Effector memory CD8-positive, alpha-beta T cell (primary cell): Measurements from ENCODE around the gene SNX4.
"Not testable (repeated sequence)": the region's sequence is repeated elsewhere in the genome, so short reads cannot be mapped to it uniquely, and the experiment has no call there.

Experiments used
- ATAC-seq: fragments of 150-1000 bp; cut with Tn5 transposase; replicated peaks from 2 replicates; pipeline ENCODE4 v1.10.0; 2021; ENCODE audit warnings: mild to moderate bottlenecking, moderate library complexity
- DNase-seq, 3 experiments: peaks; one replicate each; pipeline ENCODE4 v3.0.0; 2021
- H3K27ac Mint-ChIP-seq, 2 donors: one replicate each; pipeline ENCODE4 v1.8.0; 2022; ENCODE audit warnings: mild to moderate bottlenecking in 2 of 2, mixed read lengths in 2 of 2, moderate library complexity in 2 of 2
- H3K27me3 Mint-ChIP-seq, 2 donors: one replicate each; pipeline ENCODE4 v1.8.0; 2022; ENCODE audit warnings: mixed read lengths in 2 of 2
- H3K36me3 Mint-ChIP-seq: one replicate; pipeline ENCODE4 v1.8.0; 2022; ENCODE audit warnings: mild to moderate bottlenecking, moderate library complexity, mixed read lengths; ENCODE audit not compliant: insufficient read depth
- H3K4me1 Mint-ChIP-seq, 2 donors: one replicate each; pipeline ENCODE4 v1.8.0; 2022; ENCODE audit warnings: low read depth in 2 of 2, mixed read lengths in 2 of 2
- H3K4me3 Mint-ChIP-seq, 2 donors: one replicate each; pipeline ENCODE4 v1.8.0; 2022; ENCODE audit warnings: mild to moderate bottlenecking in 2 of 2, mixed read lengths in 2 of 2, moderate library complexity in 2 of 2
- H3K9me3 Mint-ChIP-seq, 2 donors: one replicate each; pipeline ENCODE4 v1.8.0; 2022; ENCODE audit warnings: mixed read lengths in 2 of 2

SNX4 gene

DNA sequence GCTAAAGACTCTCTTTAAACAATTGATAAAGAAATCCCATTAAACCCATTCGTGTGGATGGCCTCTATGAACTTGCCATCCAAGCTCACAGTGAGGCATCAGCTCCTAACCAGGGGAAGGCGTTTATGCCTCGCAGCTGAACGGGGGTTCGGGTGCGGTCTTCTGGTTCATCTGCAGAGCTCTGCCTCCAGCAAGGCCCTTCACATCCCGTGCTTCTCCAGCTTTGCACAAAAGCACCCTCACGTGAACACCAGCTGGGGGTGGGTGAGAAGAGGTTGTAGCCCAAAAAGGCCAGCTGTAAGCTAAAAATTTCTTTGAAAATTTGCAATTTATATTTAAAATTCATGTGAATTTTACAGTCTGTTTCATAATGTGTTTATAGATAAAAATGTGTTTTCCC, 105.3 kb downstream of the SNX4 start:
- peaks cover 7% of the 10 kb centered on the region for H3K36me3 Mint-ChIP-seq
- H3K4me3 Mint-ChIP-seq, result no peak overlapping the region
- H3K27ac Mint-ChIP-seq, result peak overlapping the region in 1 of 2 donors; percentile 67
- H3K27me3 Mint-ChIP-seq, result peaks cover 18 to 40% of the 10 kb centered on the region in 2 donors
- no peak for ATAC-seq
- no peaks in the 10 kb centered on the region for H3K9me3 Mint-ChIP-seq
- no peaks in the 10 kb centered on the region for H3K4me1 Mint-ChIP-seq
- no peak for DNase-seq

DNA sequence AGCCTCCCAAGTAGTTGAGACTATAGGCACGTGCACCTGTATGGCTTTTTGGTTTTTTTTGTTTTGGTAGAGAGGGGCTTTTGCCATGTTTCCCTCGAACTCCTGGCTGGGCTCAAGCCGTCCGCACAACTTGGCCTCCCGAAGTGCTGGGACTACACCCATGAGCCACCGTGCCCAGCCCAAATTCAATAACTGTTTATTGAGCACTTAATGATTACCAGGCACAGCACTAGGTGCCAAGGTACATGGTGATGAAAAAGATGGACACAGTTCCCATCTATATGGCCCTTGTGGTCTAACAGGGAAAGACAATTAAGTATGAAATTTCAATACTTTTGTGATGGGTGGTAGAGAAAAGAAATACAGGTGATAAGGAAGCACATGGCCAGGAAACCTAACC, 109.1 kb downstream of the SNX4 start:
- H3K27me3 Mint-ChIP-seq, result peaks cover 39 to 57% of the 10 kb centered on the region in 2 donors
- peaks cover 7% of the 10 kb centered on the region for H3K36me3 Mint-ChIP-seq
- no peaks in the 10 kb centered on the region for H3K4me1 Mint-ChIP-seq
- no peak for DNase-seq
- peaks cover 0 to 3% of the 10 kb centered on the region in 2 donors for H3K9me3 Mint-ChIP-seq
- H3K27ac Mint-ChIP-seq, result no peak overlapping the region
- no peak for ATAC-seq
- no peak overlapping the region for H3K4me3 Mint-ChIP-seq

DNA sequence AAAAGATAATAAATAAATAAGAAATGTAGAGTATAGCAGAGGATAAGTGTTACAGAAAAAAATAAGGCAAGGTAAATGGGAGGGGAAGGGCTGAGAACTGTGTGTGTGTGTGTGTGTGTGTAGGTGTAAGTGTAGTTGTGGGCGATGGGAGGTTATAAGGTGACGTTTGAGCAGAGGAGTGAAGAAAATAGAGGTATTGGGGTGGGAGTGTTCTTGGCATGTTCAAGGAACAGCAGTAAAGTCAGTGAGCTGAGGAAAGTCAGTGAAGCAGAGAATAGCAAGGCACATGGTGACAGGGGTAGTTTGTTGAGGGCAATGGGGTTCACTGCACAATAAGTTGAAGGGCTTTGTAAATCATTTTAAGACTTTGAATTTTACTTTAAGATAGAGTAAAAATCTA, 113.9 kb downstream of the SNX4 start:
- Mint-ChIP-seq H3K4me1 (no peaks in the 10 kb centered on the region), H3K27me3 (peaks cover 31 to 38% of the 10 kb centered on the region in 2 donors), H3K4me3 (no peak overlapping the region), H3K27ac (no peak overlapping the region), H3K9me3 (peaks cover 0 to 3% of the 10 kb centered on the region in 2 donors), H3K36me3 (no peaks in the 10 kb centered on the region)
- ATAC-seq, result no peak
- no peak for DNase-seq

DNA sequence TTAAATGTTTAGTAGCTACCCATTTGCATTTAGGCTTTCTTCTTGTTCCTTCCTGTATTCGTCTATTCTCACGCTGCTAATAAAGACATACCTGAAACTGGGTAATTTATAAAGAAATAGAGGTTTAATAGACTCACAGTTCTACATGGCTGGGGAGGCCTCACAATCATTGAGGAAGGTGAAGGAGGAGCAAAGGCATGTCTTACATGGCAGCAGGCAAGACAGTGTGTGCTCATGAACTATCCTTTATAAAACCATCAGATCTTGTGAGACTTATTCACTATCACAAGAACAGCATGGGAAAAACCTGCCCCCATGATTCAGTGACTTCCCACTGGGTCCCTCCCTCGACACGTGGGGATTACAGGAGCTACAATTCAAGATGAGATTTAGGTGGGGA, 114.5 kb downstream of the SNX4 start:
- not testable (repeated sequence) for H3K9me3 Mint-ChIP-seq, H3K4me1 Mint-ChIP-seq, H3K4me3 Mint-ChIP-seq, ATAC-seq, H3K27ac Mint-ChIP-seq, DNase-seq, H3K36me3 Mint-ChIP-seq
- H3K27me3 Mint-ChIP-seq, result peaks cover 30 to 35% of the 10 kb centered on the region in 2 donors

DNA sequence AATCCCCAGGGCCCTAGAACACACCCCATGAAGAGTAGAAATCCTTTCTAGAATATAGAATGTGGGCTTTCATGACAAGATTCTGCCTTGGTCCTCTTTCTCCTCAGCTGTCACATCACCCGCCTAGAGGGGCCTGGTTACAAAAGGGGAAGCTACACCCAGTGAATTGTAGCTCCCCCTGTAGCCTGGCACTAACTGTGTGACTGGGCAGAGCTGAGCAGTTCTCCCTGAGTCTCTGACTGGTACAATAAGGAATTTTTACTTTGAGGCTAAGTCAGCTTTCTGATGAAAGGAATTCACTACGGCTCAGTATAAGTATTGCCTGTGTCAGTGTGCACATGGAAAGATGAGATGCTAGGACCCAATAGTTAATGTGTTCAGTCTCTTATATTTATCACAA, 116.2 kb downstream of the SNX4 start:
- peaks cover 0 to 3% of the 10 kb centered on the region in 2 donors for H3K9me3 Mint-ChIP-seq
- ATAC-seq (no peak), DNase-seq (no peak)
- H3K27me3 Mint-ChIP-seq, result peaks cover 19 to 21% of the 10 kb centered on the region in 2 donors
- H3K36me3 Mint-ChIP-seq, result no peaks in the 10 kb centered on the region
- no peaks in the 10 kb centered on the region for H3K4me1 Mint-ChIP-seq
- H3K4me3 Mint-ChIP-seq, result no peak overlapping the region
- no peak overlapping the region for H3K27ac Mint-ChIP-seq

DNA sequence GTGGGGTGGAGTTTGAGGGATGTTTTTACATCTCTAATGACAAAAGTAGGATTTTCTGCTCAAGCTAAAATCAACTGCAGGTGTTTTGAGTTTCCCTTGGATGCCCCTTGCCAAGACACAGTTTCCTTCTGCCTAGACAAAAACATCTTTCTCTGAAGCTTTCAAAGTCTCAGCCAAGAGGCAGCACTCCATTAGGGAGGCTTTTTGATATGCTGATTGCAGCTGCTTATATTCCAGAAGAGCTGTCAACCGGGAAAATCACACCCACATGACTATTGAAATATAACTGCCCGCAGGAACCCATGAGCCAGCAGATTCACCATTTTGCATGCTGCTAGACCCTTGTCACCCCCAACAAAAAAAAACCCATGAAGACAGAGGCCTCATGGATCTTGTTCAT, 117.4 kb downstream of the SNX4 start:
- Mint-ChIP-seq H3K9me3 (peaks cover 0 to 3% of the 10 kb centered on the region in 2 donors), H3K27ac (no peak overlapping the region), H3K4me1 (no peaks in the 10 kb centered on the region), H3K27me3 (peaks cover 19 to 25% of the 10 kb centered on the region in 2 donors), H3K4me3 (no peak overlapping the region), H3K36me3 (no peaks in the 10 kb centered on the region)
- DNase-seq (no peak), ATAC-seq (no peak)

DNA sequence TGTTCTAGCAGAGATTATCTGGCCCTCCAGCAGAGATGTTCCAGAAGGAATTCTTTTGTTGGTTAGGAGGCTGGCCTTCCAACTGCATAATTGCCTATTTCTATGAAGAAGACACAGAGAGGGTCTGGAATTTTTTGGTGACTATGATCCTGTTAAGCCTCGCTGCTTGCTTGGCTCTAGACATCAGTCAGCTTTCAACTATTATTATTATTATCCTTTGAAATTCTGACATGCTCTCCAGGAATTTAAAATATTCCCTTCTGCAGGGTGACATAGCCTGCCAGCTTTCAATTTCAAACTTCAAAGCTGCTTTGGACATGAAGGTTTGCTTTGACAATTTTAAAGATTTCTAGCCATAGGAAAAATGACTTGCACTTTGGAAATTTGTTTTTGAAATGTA, 118.6 kb downstream of the SNX4 start:
- Mint-ChIP-seq H3K4me3 (no peak overlapping the region), H3K9me3 (peaks cover 0 to 3% of the 10 kb centered on the region in 2 donors), H3K27ac (no peak overlapping the region), H3K36me3 (no peaks in the 10 kb centered on the region), H3K4me1 (no peaks in the 10 kb centered on the region), H3K27me3 (peaks cover 23 to 25% of the 10 kb centered on the region in 2 donors)
- DNase-seq, result no peak
- ATAC-seq, result no peak

DNA sequence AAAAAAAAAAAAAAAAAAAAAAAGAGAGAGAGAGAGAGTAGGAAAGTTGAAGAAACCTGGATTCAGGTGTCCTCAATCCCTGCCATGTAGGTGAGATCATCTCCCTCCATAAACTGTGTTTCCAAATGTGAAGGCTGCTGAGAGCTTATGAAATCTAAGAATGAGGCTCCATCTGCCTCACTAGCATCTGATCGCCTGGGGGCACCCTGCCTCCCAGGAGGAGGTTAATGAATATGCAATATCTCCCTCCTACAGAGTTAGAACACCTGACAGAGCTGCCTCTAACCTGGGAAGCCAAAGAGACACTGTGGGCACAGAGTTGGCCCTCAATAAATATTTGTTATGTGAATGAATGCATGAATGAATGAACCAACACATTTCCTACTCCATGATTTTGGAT, 121.0 kb downstream of the SNX4 start:
- Mint-ChIP-seq H3K27ac (no peak overlapping the region), H3K36me3 (no peaks in the 10 kb centered on the region), H3K4me3 (no peak overlapping the region), H3K4me1 (no peaks in the 10 kb centered on the region), H3K27me3 (peaks cover 30 to 40% of the 10 kb centered on the region in 2 donors), H3K9me3 (no peaks in the 10 kb centered on the region)
- ATAC-seq (no peak), DNase-seq (no peak)
